NCI-H146 (cell line): ENCODE data around the gene LANCL1.
"Not testable (repeated sequence)": the region's sequence is repeated elsewhere in the genome, so short reads cannot be mapped to it uniquely, and the experiment has no call there.

Source experiments
- DNase-seq: peaks from one replicate; lab custom pipeline; 2025; lab: John Stamatoyannopoulos, UW

The LANCL1 gene

DNA sequence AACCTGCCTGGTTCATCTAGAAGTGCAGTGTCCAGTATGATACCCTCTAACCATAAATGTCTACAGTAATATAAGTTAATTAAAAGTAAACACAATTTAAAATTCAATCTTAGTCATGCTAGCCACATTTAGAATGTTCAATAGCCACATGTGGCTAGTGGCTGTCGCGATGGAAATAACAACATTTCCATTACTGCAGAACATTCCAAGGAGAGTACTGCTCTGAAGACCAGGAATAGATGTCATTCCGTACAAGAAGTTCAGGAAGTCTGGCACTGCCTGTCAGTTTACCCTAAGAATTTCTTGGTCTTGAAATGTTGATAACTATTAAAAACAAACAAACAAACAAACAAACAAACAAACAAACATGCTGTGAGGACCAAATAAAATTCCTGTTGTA is 17.2 kb downstream of the LANCL1 start:
- DNase-seq = no peak

DNA sequence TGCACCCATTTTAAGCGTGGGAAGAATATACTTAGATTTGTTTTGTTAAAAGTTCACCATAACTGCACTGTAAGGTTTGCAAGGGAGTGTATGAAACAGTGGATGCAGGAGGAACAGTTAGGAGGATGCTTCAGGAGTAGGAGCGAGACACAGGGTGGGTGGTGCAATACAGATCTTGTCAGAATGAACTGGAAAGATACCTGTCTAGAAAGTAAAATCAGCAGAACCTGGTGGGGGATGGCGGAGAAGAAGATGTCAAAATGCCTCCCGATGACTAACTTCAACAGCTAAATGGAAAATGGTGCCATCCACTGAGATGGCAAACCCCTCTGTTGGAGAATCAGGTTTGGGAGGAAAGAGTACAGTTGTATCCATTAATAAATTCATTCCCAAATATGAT is 18.2 kb downstream of the LANCL1 start:
- DNase-seq = no peak

DNA sequence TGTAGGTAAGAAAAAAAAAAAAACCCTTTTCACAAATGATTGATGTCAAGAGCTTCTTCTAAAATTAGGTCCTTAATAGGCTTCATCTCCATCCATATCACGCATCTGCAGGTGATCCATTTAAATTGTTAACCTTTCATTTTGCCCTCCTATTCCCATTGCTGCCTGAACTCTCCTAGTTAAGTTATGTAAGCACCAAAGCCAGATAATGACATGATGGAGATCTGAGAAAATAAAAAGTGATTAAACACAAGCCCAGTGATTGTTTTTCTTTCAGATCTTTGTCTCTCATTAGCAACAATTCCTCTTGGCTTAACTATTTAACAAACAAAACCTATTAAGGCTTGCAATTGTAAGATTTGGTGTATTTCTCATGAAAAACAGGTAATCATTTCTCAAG is 20.0 kb downstream of the LANCL1 start:
- DNase-seq = peak; percentile 46

GRCh38 chr2:210454336-210454735 is 22.2 kb downstream of the LANCL1 start:
- no peak for DNase-seq

DNA sequence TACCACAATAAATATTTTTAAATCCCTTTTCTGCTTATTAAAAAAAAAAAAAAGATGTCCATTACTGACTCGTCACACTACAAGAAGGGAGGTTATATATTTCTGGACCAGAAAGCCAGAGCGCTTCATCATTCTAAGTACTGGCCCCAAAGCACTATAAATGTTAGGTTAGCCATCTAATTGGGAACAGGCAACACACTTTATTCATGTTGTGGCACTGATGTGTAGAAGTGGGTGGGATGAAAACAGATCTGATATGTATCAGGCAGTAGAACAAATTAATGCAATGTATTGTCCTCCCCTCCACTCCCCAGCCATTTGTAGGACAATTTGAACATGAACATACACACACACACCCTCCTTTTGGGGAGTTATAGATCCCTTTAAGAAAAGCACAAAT is 24.4 kb downstream of the LANCL1 start:
- DNase-seq = no peak

DNA sequence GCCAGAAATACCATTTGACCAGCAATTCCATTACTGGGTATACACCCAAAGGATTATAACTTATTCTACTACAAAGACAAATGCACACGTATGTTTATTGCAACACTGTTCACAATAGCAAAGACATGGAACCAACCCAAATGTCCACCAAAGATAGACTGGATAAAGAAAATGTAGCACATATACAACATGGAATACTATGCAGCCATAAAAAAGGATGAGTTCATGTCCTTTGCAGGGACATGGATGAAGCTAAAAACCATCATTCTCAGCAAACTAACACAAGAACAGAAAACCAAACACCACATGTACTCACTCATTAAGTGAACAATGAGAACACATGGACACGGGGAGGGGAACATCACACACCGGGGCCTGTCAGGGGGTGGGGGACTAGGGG is 25.6 kb downstream of the LANCL1 start:
- DNase-seq = not testable (repeated sequence)

DNA sequence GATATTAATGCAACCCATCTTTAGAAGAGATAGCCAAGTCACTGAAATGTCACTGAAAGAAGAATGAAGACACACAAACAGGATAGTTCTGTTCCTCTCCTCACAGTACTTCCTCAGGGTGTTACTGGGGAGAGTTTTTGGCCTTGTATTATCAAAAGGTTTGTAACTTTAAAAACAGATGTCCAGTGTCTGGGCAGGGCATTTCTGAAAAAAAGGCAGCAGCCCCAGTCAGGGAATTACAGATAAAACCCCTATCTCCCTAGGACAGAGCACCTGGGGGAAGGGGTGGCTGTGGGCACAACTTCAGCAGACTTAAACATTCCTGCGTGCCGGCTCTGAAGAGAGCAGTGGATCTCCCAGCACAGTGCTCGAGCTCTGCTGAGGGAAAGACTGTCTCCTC is 30.8 kb downstream of the LANCL1 start:
- DNase-seq = no peak

- peak; percentile 2 for DNase-seq
Observed at GRCh38 chr2:210445116-210445707, 31.3 kb downstream of the LANCL1 start.

GRCh38 chr2:210443527-210443926 is 33.0 kb downstream of the LANCL1 start:
- no peak for DNase-seq

DNA sequence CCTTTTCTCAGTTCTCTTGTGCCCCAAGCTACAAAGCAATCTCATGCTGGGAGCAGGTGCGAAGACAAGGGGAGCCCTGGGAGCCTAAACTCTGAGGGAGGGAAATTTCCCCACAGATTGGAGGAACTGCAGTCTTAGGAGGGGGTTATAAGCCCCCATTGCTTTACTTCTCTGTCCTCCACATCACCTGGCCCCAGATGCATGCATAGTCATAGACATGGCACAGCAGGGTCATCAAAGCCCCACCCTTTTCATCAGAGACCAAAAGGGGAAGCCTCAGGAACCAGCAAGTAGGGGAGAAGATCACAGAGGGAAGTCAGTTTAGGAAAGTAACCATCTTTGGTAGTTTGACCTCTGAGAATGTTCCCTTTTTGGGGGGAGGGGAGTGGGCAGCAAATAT is 33.7 kb downstream of the LANCL1 start:
- DNase-seq = peak; percentile 5

- DNase-seq = no peak
Observed at GRCh38 chr2:210442457-210442856, 34.1 kb downstream of the LANCL1 start.

- no peak for DNase-seq
Observed at GRCh38 chr2:210440206-210440605, 36.4 kb downstream of the LANCL1 start.

DNA sequence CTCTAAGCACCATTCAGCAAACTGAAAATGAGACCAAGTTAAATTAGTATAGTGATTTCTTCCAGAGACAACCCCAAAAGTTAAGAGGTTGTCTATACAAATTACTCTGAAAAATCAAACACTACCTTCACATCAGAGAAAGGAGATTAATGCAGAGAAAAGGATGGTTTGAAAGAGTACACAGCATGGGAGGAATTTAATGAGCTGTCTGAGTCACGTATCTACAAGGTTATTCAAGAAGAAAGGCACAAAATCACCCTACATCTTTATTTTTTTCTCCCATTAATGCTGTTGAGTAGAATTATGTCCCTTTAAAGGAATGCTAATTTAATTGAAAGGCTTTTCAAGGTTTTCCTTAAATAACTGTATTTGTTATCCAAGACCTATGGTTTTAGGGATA is 41.1 kb downstream of the LANCL1 start:
- DNase-seq = no peak

DNA sequence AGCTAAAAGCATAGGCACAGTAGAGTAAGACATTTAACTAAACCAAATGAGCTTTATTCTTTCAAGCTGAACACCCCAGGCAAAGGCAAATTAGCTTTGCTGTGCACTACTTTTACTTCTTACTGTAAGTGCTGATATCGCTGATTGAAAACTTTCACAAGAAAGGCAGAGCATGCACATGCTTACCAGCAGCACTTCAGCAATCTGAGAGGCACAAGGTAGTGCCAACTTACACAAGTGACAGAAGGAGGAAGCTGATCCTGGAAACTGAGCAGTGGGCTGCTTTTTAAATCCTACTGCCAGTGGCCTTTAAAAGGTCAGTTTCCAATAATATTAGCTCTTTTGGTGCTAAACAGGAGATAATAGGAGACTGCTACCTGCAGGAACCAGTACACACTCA is 43.9 kb downstream of the LANCL1 start:
- DNase-seq = no peak

- DNase-seq = no peak
Observed at GRCh38 chr2:210429403-210430137, 47.0 kb downstream of the LANCL1 start.

DNA sequence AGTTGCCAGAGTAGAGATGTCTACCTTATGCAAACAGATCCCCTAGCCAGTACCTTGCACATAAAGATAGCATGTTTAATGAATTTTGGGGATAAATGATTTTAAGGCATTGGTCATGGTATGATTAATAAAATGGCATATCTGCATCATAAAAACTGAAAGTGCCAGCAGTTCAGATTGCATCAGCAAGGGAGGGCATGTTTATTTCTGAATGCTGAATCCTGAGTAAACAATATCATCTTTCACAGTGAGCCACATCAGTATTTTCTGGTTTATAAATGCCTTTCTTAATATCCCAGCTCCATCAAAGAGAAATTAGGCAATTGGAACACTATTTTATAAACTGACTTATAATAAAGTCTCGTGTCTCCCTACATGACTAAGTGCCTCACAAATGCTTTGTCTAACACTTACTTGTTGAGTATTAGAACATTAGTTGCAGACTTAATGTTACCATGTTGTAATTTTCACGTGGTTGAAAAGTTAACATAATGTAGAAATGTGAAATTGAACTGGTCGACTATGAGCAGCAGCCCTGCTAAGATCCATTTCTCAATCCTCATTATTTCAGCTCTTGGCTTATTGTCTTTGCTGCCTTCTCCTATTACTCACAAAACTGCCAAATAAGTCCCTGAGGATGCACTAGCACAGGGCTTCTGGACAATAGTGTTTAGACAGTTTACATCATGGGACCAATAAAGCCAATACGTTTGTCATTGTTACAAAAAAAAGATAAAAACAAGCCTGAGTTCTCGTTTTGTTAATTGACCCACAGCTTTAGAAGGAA is 48.0 kb downstream of the LANCL1 start:
- no peak for DNase-seq

- DNase-seq = not testable (repeated sequence)
Observed at GRCh38 chr2:210427309-210427708, 49.2 kb downstream of the LANCL1 start.

DNA sequence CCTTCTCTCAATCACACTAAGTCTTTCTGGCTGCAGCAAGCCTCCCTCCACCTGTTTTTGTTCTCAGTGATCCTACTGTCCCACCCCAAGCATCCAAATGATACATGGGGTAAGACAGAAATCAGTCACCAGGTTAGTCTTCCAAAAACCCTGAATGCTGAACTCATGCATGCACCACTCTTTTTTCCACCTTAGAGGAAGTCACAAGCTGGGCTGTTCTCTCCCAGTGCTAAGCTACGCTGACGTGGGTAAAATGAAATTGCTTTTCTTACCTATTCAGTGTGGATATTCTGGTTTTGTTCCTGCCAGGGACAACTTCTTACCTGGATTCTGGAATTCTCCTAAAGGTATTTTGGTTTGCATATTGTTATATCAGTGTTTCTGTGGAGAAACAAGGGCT is 54.2 kb downstream of the LANCL1 start:
- no peak for DNase-seq

- no peak for DNase-seq
Observed at GRCh38 chr2:210421916-210422315, 54.6 kb downstream of the LANCL1 start.

DNA sequence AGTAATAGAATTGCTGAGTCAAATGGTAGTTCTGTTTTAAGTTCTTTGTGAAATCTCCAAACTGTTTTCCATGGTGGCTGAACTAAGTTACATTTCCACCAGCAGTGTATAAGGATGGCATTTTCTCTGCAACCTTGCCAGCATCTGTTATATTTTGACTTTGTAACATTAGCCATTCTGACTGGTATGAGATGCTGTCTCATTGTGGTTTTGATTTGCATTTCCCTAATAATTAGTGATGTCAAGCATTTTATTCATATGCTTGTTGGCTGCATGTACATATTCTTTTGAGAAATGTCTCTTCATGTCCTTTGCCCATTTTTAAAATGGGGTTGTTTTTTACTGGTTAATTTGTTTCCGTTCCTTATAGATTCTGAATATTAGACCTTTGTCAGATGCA is 63.9 kb downstream of the LANCL1 start:
- no peak for DNase-seq

DNA sequence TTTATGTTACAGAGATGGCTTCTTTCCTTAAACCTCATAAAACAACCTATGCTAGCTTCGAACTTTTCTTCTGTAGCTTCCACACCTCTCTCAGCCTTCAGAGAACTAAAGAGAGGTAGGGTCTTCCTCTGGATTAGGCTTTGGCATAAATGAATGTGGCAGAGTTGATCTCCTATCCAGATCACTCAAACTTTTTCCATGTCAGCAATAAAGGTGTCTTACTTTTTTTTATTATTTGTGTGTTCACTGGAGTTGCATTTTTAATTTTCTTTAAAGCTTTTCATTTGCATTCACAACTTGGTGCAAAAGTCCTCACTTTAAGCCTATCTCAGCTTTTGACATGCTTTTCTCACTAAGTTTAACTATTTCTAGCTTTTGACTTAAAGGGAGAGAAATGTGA is 66.0 kb downstream of the LANCL1 start:
- no peak for DNase-seq

- DNase-seq = no peak
Observed at GRCh38 chr2:210399440-210400041, 77.0 kb downstream of the LANCL1 start.

GRCh38 chr2:210392469-210392881 is 84.1 kb downstream of the LANCL1 start:
- DNase-seq = no peak
